H1 (cell line): ENCODE data around the gene FBXL5. TPM values are rescaled to one million over a fixed set of nuclear protein-coding genes. Genes with fewer than 3 reads are reported as not detected.

Source experiments
- CTCF ChIA-PET: fragments of 300-600 bp; sonication (Branson Sonifier 250); formaldehyde crosslinking; loops from one replicate; lab custom pipeline; 2021; ENCODE audit not compliant: partially characterized antibody; lab: Charles Lee
- POLR2A ChIA-PET: fragments of 300-600 bp; sonication (Branson Sonifier 250); formaldehyde crosslinking; loops from one replicate; lab custom pipeline; 2021; ENCODE audit warnings: inconsistent platforms; ENCODE audit not compliant: partially characterized antibody; lab: Charles Lee
- DNase-seq, 2 experiments: peaks; one replicate each; pipeline versions ENCODE4 v3.0.0 to v3.0.0-alpha.2; 2010 to 2022; ENCODE audit warnings: low spot score in 2 of 2, low read depth in 1 of 2, mixed read lengths in 1 of 2
- FAIRE-seq: peaks from 2 replicates; lab custom pipeline; 2011; peaks lifted over from hg19 to GRCh38; lab: Jason Lieb, UNC
- H2AFZ ChIP-seq: 2 replicates; pipeline ENCODE4 v1.8.1; 2012; ENCODE audit warnings: low read length, inconsistent platforms
- H2AK5ac ChIP-seq: 2 replicates; pipeline ENCODE4 v1.6.1; 2013; ENCODE audit warnings: low read depth, low read length
- H2BK120ac ChIP-seq: replicated peaks from 2 replicates; pipeline ENCODE3; 2013; ENCODE audit warnings: low read depth, low read length, inconsistent platforms
- H2BK12ac ChIP-seq: 2 replicates; pipeline ENCODE4 v1.6.1; 2013; ENCODE audit warnings: low read depth, low read length
- H2BK15ac ChIP-seq: 2 replicates; pipeline ENCODE4 v1.6.1; 2013; ENCODE audit warnings: low read length
- H2BK20ac ChIP-seq: 2 replicates; pipeline ENCODE4 v1.6.1; 2013; ENCODE audit warnings: low read length
- H2BK5ac ChIP-seq: 2 replicates; pipeline ENCODE4 v1.6.1; 2013; ENCODE audit warnings: low read depth, low read length
- H3K14ac ChIP-seq: 2 replicates; pipeline ENCODE4 v1.6.1; 2013; ENCODE audit warnings: inconsistent platforms; ENCODE audit not compliant: insufficient read length
- H3K18ac ChIP-seq: 2 replicates; pipeline ENCODE4 v1.6.1; 2013; ENCODE audit warnings: low read length; ENCODE audit errors: extremely low read depth
- H3K23ac ChIP-seq: 2 replicates; pipeline ENCODE4 v1.6.1; 2013; ENCODE audit warnings: inconsistent platforms; ENCODE audit not compliant: insufficient read length
- H3K23me2 ChIP-seq: 2 replicates; pipeline ENCODE4 v1.6.1; 2013; ENCODE audit warnings: low read depth, low read length
- H3K27ac ChIP-seq: 2 replicates; pipeline ENCODE4 v1.6.1; 2011; ENCODE audit warnings: low read depth, low read length, inconsistent platforms
- H3K27me3 ChIP-seq, 4 experiments: replicated peaks in 1 of 4; 1 replicate in 1 of 4; 2 replicates in 3 of 4; pipeline versions ENCODE4 v1.6.1 to v1.8.1; 2011 to 2013; ENCODE audit warnings: low read length in 3 of 4, mild to moderate bottlenecking in 3 of 4, inconsistent platforms in 2 of 4, mixed read lengths in 2 of 4, moderate library complexity in 1 of 4; ENCODE audit not compliant: control insufficient read depth in 3 of 4, insufficient read depth in 3 of 4; ENCODE audit errors: extremely low read depth in 1 of 4
- H3K36me3 ChIP-seq, 4 experiments: 2 replicates each; pipeline versions ENCODE4 v1.6.1 to v1.8.1; 2011 to 2013; ENCODE audit warnings: mild to moderate bottlenecking in 4 of 4, low read length in 3 of 4, moderate library complexity in 2 of 4, control low read depth in 1 of 4, inconsistent platforms in 1 of 4; ENCODE audit not compliant: insufficient read depth in 4 of 4, control insufficient read depth in 2 of 4
- H3K4ac ChIP-seq: replicated peaks from 2 replicates; pipeline ENCODE3; 2013; ENCODE audit warnings: low read length, low read depth, mixed read lengths, inconsistent platforms; ENCODE audit not compliant: insufficient read length
- H3K4me1 ChIP-seq, 4 experiments: replicated peaks in 1 of 4; 1 replicate in 1 of 4; 2 replicates in 3 of 4; pipeline versions ENCODE4 v1.6.1 to v1.8.1; 2011 to 2013; ENCODE audit warnings: low read length in 3 of 4, inconsistent platforms in 2 of 4, mixed read lengths in 1 of 4; ENCODE audit not compliant: insufficient read depth in 4 of 4, control insufficient read depth in 3 of 4
- H3K4me2 ChIP-seq, 2 experiments: 2 replicates each; pipeline versions ENCODE4 v1.6.1 to v1.8.1; 2011 to 2013; ENCODE audit warnings: low read depth in 2 of 2, low read length in 2 of 2, control low read depth in 1 of 2, inconsistent platforms in 1 of 2, mild to moderate bottlenecking in 1 of 2; ENCODE audit not compliant: insufficient read depth in 1 of 2
- H3K4me3 ChIP-seq, 4 experiments: fragments of 200-600, 300-600 bp in 1 of 4; sonication (generic), shearing (Covaris generic), sonication (Bioruptor Twin) in 1 of 4; 2 replicates each; pipeline versions ENCODE4 v1.5.1 to v1.8.1; 2011 to 2016; ENCODE audit warnings: low read length in 4 of 4, low read depth in 3 of 4, control low read depth in 2 of 4, inconsistent platforms in 2 of 4, mild to moderate bottlenecking in 2 of 4, mixed read lengths in 1 of 4, moderate library complexity in 1 of 4; ENCODE audit not compliant: insufficient read depth in 2 of 4; ENCODE audit errors: extremely low read depth in 1 of 4
- H3K56ac ChIP-seq: replicated peaks from 2 replicates; pipeline ENCODE3; 2013; ENCODE audit warnings: low read depth, mild to moderate bottlenecking, mixed read lengths, low read length, inconsistent platforms; ENCODE audit not compliant: insufficient read length
- H3K79me1 ChIP-seq: 2 replicates; pipeline ENCODE4 v1.6.1; 2013; ENCODE audit warnings: low read depth, low read length, control low read depth
- H3K79me2 ChIP-seq, 2 experiments: 2 replicates each; pipeline versions ENCODE4 v1.6.1 to v1.8.1; 2012 to 2013; ENCODE audit warnings: low read length in 2 of 2, mild to moderate bottlenecking in 2 of 2, inconsistent platforms in 1 of 2; ENCODE audit not compliant: insufficient read depth in 2 of 2, control insufficient read depth in 1 of 2
- H3K9ac ChIP-seq, 4 experiments: replicated peaks in 1 of 4; 1 replicate in 1 of 4; 2 replicates in 3 of 4; pipeline versions ENCODE4 v1.6.1 to v1.8.1; 2011 to 2013; ENCODE audit warnings: low read depth in 3 of 4, low read length in 3 of 4, control low read depth in 2 of 4, mild to moderate bottlenecking in 2 of 4, moderate library complexity in 2 of 4, inconsistent platforms in 1 of 4; ENCODE audit errors: extremely low read depth in 1 of 4
- H3K9me3 ChIP-seq, 2 experiments: 2 replicates each; pipeline versions ENCODE4 v1.6.1 to v1.8.1; 2012 to 2013; ENCODE audit warnings: mild to moderate bottlenecking in 2 of 2, moderate library complexity in 2 of 2, control low read depth in 1 of 2, inconsistent platforms in 1 of 2, low read depth in 1 of 2, low read length in 1 of 2, mixed read lengths in 1 of 2; ENCODE audit not compliant: insufficient read depth in 2 of 2
- H4K20me1 ChIP-seq, 2 experiments: replicated peaks in 1 of 2; 2 replicates each; pipeline versions ENCODE3 to v1.8.1; 2011 to 2013; ENCODE audit warnings: inconsistent platforms in 2 of 2, low read length in 2 of 2, mild to moderate bottlenecking in 1 of 2; ENCODE audit not compliant: insufficient read depth in 2 of 2, control insufficient read depth in 1 of 2
- H4K5ac ChIP-seq: 2 replicates; pipeline ENCODE4 v1.6.1; 2013; ENCODE audit warnings: low read length, low read depth, mixed read lengths, inconsistent platforms; ENCODE audit not compliant: insufficient read length
- H4K8ac ChIP-seq: 2 replicates; pipeline ENCODE4 v1.8.0; 2013; ENCODE audit warnings: mild to moderate bottlenecking, moderate library complexity, low read length, inconsistent platforms; ENCODE audit not compliant: insufficient read depth; ENCODE audit errors: extremely low read depth
- H4K91ac ChIP-seq: replicated peaks from 2 replicates; pipeline ENCODE3; 2013; ENCODE audit warnings: low read length, mixed read lengths, inconsistent platforms; ENCODE audit not compliant: insufficient read length
- CBX5 ChIP-seq: fragments of 300-800, 300-1000 bp; sonication (generic); IDR thresholded peaks from 2 replicates; pipeline ENCODE4 v1.7.1; 2016; ENCODE audit warnings: antibody characterized with exemption, low read length, low read depth
- CHD2 ChIP-seq: IDR thresholded peaks from 2 replicates; pipeline ENCODE4 v1.6.1; 2012; ENCODE audit warnings: low read length, improper control_type of control experiment
- CTBP2 ChIP-seq: IDR thresholded peaks from 2 replicates; pipeline ENCODE4 v1.7.0; 2011; ENCODE audit warnings: borderline replicate concordance, mild to moderate bottlenecking, moderate library complexity, mixed read lengths, low read length; ENCODE audit not compliant: insufficient read depth, insufficient read length
- E2F6 ChIP-seq: IDR thresholded peaks from 2 replicates; pipeline ENCODE4 v1.6.1; 2012; ENCODE audit warnings: inconsistent platforms
- MAFK ChIP-seq: IDR thresholded peaks from 2 replicates; pipeline ENCODE4 v1.6.1; 2012; ENCODE audit warnings: low read depth, mild to moderate bottlenecking, improper control_type of control experiment, low read length
- NRF1 ChIP-seq: IDR thresholded peaks from 2 replicates; pipeline ENCODE4 v1.6.1; 2011; ENCODE audit warnings: mild to moderate bottlenecking, low read depth, low read length, improper control_type of control experiment
- RNF2 ChIP-seq: fragments of 200-900, 300-1000 bp; sonication (generic); IDR thresholded peaks from 2 replicates; pipeline ENCODE4 v1.7.1; 2016; ENCODE audit warnings: borderline replicate concordance, low read depth, mild to moderate bottlenecking, antibody characterized with exemption, low read length; ENCODE audit not compliant: poor library complexity, severe bottlenecking; ENCODE audit errors: missing control alignments
- SIX5 ChIP-seq: IDR thresholded peaks from 2 replicates; pipeline ENCODE4 v1.6.1; 2011; ENCODE audit warnings: mild to moderate bottlenecking, low read depth, low read length
- SUZ12 ChIP-seq: fragments of 200-600 bp; sonication (generic); IDR thresholded peaks from 2 replicates; pipeline ENCODE4 v1.6.1; 2012; ENCODE audit warnings: mild to moderate bottlenecking, inconsistent platforms, low read length, moderate library complexity, mixed read lengths
- TBP ChIP-seq: IDR thresholded peaks from 2 replicates; pipeline ENCODE4 v1.6.1; 2011; ENCODE audit warnings: low read depth, low read length, improper control_type of control experiment
- USF2 ChIP-seq: IDR thresholded peaks from 2 replicates; pipeline ENCODE4 v1.6.1; 2011; ENCODE audit warnings: low read length, improper control_type of control experiment
- ZNF274 ChIP-seq: IDR thresholded peaks from 2 replicates; pipeline ENCODE4 v1.7.0; 2012; ENCODE audit warnings: low read length, borderline replicate concordance; ENCODE audit errors: extremely low read depth
- WGBS, 2 experiments: shearing (Covaris generic) in 1 of 2; methylation state at CpG; one replicate each; pipeline versions ENCODE4 v1.1.6 to v1.1.7; 2013 to 2015; ENCODE audit warnings: low lambda C conversion rate in 2 of 2, mixed read lengths in 2 of 2, inconsistent platforms in 1 of 2, low coverage in 1 of 2, missing lambda C conversion rate in 1 of 2; ENCODE audit not compliant: insufficient replicate concordance in 2 of 2, insufficient coverage in 1 of 2, insufficient read length in 1 of 2; ENCODE audit errors: extremely low coverage in 1 of 2, missing lambda C conversion rate in 1 of 2; 5-methylcytosine and 5-hydroxymethylcytosine counted together
- polyA plus RNA-seq, 7 experiments: library from polyadenylated mRNA; depleted of rRNA in 3 of 7; stranded (reverse) in 5 of 7; unstranded in 2 of 7; fragments of >200 nt in 5 of 7; fragments of 200-250 nt in 2 of 7; gene quantifications; 1 replicate in 5 of 7; 2 replicates in 1 of 7; 4 replicates in 1 of 7; pipeline versions ENCODE4 v1.2.1 to v1.2.3, GENCODE V29; 2011 to 2013; ENCODE audit warnings: missing spikeins in 2 of 7, mixed read lengths in 2 of 7
- total RNA-seq: library from RNA; stranded (reverse); fragmentation: NEBNext Ultra II Directional; extraction: Animal tissue kit (Norgen Biotek cat#: 25700); gene quantifications from 2 replicates; pipeline ENCODE4 v1.2.1, GENCODE V29; 2021

The FBXL5 gene
- total and polyA plus RNA-seq, 2 of the 8 experiments (the other 6 are each of a cell fraction or from before 2014, with no cell fraction given): 34.6 to 62.7 TPM

GRCh38 chr4:15688051-15688450 lies 32.9 kb upstream of the FBXL5 start:
- Histone ChIP-seq H2AK5ac (no peak overlapping the region), H3K56ac (no peak overlapping the region), H3K18ac (no peak overlapping the region), H4K91ac (no peak overlapping the region), H3K4ac (no peak overlapping the region), H3K79me2 (peaks cover 0 to 13% of the 10 kb centered on the region in 2 experiments; a peak in 2 of 4 replicates), H3K27me3 (no peaks in the 10 kb centered on the region), H4K20me1 (no peaks in the 10 kb centered on the region), H3K79me1 (no peaks in the 10 kb centered on the region; the same call in 1 of the 2 replicates), H4K5ac (no peak overlapping the region), H2BK12ac (no peak overlapping the region), H3K23me2 (no peaks in the 10 kb centered on the region), H3K14ac (no peak overlapping the region), H2BK120ac (no peak overlapping the region), H3K9ac (no peak overlapping the region), H2BK15ac (no peak overlapping the region), H4K8ac (no peak overlapping the region), H2BK5ac (no peak overlapping the region), H3K9me3 (no peaks in the 10 kb centered on the region), H3K27ac (no peak overlapping the region), H3K23ac (no peak overlapping the region), H2AFZ (no peak overlapping the region), H3K4me1 (peaks cover 0 to 15% (median 12%) of the 10 kb centered on the region in 4 experiments; a peak in 4 of 7 replicates), H3K36me3 (peaks cover 2 to 22% (median 7%) of the 10 kb centered on the region in 4 experiments; a peak in 5 of 8 replicates), H3K4me2 (no peak overlapping the region), H3K4me3 (no peak overlapping the region), H2BK20ac (no peak overlapping the region)
- DNase-seq (no peak), FAIRE-seq (no peak)
- ChIA-PET CTCF (interaction anchor here (1.1 kb wide), 1 partner anchor 61 kb away, joined by 3 read pairs; no protein-coding TSS in a partner anchor), POLR2A (interaction anchor here (0.6 to 1.8 kb wide), 3 partner anchors 7 to 1316 kb away, joined by 3 read pairs; no protein-coding TSS in a partner anchor)
- WGBS, 2 experiments: 93% methylated on average over 5 of the region's 5 CpGs; no CpG with 5 or more reads in 1 of the 2 experiments
- no peak for TF ChIP-seq USF2
- no peak for TF ChIP-seq CHD2
- TF ChIP-seq TBP: no peak
- TF ChIP-seq MAFK: no peak
- TF ChIP-seq ZNF274: no peak
- no peak for TF ChIP-seq E2F6
- no peak for TF ChIP-seq CBX5
- TF ChIP-seq SUZ12: no peak
- TF ChIP-seq NRF1: no peak
- no peak for TF ChIP-seq RNF2
- no peak for TF ChIP-seq CTBP2
- TF ChIP-seq SIX5: no peak
